NCI-H774 (cell line): ENCODE results near the gene SKA3.
"Not testable (repeated sequence)": the region's sequence is repeated elsewhere in the genome, so short reads cannot be mapped to it uniquely, and the experiment has no call there.

Source experiments
- DNase-seq: peaks from one replicate; lab custom pipeline; 2025; lab: John Stamatoyannopoulos, UW

SKA3 gene

DNA sequence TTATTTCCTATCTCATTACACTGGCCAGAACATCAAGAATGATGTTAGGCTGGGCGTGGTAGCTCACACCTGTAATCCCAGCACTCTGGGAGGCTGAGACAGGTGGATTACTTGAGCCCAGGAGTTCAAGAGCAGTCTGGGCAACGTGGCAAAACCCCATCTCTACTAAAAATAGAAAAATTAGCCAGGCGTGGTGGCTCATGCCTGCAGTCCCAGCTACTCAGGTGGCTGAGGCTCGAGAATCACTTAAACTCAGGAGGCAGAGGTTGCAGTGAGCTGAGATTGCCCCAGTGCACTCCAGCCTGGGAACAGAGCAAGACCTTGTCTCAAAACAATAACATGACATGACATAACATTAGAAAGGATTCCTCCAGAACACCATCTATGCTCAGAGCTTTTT is 10.7 kb downstream of the SKA3 start:
- not testable (repeated sequence) for DNase-seq

DNA sequence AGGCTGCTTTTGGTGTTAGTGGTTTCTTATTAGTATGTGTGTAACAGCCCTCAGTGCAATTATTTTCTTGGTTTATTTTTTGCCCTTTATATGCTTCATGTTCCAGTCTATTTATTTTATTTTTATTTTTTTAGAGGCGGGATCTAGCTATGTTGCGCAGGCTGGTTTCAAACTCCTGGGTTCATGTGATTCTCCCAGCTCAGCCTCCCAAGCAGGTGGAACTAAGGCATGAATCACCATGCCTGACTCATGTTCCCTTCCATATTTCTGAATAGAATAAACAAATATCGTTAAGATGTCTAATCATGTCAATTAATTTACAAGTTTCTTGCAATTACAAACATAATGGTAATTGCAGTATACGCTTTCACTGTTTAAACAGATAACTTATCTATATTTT is 11.7 kb downstream of the SKA3 start:
- DNase-seq, result no peak

DNA sequence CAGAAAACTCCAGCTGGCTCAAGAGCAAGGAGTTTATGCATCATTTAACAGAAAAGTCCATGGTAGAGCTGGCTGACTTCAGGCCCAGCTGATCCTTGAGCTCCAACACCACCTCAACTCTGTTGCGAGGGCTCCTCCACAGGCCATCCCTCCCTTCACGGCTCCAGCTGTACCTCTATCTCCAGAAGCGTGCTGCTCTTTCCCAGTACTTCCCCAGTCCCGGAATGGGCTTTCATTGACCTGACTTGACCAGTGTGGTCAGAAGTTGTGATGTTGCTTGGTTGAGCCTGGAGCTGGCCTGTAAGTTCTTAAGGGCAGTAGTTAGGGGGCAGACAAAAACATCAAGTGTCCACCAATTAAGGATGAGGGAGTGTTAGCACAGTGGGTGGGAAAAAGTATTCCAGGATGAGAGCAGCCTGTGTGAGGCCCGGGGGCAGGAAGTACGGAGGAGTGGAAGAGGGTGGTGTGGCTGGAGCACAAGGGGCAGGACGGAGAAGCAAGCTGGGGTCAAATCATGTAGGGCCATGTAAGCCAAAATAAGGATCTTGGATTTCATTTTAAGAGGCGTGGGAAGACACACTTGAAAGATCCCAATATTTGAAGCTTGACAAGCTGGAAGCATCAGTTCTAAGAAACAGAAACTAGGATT is 24.0 kb downstream of the SKA3 start:
- no peak for DNase-seq

DNA sequence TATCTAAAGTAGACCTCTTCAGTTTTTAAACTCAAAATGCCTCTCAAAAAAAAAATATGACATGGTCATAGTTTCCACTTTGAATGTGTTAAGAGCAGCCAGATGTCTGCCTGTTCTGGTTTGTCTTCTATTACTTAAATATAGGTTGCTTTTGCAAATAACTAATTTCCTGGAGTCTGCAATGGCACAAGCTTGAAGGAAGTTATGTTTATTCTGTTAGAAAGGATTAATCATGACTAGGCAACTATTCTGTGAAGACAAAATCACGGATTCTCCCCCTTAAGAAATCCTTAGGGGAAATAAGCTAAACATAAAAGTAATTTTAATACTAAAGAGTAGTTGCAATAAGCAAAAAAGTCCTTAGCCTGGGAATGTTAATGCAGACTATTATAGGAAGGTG is 26.3 kb downstream of the SKA3 start:
- DNase-seq, result no peak

DNA sequence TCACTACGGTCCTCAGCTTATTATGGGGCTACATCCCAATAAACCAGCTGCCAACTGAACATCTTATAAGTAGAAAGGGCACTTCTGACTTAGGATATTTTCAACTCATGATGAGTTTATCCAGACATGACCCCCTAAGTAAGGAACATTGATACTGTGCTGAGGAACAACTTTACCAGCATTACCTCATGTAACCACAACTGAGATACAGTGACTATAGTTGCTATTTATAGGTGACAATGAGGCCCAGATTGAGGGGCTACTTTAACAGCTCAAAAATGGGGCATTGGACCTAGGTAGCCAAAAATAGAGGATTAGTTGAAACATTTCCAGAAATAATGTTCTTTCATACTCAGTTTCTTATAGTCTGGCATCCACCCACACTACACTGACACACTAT is 26.8 kb downstream of the SKA3 start:
- no peak for DNase-seq

DNA sequence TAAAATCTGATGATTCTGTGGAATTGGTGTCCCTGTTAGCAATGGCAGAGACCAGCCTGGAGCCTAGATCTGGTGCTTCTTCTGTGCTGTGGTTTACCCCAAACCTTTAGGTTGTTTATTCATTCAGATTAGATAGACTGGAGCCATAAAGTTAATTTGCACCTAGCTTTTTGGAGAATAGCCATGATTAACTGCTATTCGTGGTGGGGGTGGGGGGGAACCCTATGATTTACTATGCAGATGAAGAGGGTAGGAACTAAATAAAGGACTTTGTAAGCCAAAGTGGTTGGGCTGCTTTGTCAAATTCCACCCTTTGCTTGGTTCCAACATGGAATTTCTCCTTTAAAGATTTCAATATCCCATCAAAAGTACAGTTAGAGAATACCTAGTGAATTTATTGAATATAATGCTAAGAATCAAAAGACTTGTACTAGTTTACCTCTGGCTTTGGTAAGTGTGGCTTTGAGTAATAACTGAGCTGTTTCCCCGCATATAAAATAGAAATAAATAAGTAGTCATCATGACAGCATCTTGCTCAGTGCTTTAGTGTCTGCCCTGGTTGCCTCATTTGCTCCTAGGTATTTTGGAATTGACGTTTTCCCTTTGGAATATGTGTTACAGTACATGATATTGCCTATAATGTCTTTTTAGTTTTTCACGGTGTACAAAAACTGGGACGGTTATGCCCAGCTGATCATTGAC is 27.6 kb downstream of the SKA3 start:
- no peak for DNase-seq

DNA sequence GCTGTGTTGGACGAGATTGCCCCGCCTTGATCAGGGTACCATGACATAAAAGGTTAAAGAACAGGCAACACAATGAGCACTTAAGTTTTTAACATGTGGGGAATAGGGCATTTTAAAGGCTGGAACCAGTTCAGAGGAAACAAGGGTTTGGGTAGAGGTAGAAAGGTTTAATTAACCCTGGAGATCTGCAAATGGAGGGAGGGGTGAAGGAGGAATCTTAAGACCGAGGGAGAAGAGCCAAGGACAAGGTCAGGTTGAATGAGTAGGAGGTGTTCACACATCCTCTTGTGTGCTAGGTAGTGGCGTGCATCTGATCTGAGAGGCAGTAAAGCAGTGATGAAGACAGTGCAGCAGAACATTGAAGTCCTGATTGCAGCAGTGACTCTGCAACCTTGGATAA is 28.5 kb downstream of the SKA3 start:
- DNase-seq, result no peak

DNA sequence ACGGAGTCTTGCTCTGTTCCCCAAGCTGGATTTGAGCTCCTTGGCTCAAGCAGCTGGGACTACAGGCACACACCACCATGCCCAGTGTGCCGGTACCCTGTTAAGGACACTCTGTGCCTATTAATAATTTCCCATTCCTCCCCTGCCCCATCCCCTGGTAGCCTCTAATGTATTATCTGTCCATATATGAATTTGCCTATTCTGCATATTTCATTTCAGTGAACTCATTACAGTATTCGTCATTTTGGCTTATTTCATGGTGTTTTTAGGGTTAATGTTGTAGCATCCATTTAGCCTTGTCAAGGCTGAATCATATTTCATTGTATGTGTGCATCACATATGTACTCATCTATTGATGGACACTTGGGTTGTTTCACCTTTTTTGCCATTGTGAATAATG is 33.6 kb downstream of the SKA3 start:
- DNase-seq, result no peak

DNA sequence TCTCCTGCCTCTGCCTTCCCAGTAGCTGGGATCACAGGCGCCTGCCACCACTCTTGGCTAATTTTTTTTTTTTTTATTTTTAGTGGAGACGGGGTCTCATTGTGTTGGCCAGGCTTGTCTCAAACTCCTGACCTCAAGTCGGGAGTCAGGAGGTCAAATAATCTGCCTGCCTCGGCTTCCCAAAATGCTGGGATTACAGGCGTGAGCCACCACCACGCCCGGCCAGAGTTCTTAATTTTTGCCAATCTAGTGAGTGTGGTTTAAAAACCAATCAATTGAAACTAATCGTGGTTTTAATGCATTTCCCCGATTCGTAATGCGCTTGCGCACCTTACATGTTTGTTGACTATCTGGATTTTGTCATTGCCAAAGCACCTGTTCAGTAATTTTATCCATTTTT is 37.0 kb downstream of the SKA3 start:
- no peak for DNase-seq

DNA sequence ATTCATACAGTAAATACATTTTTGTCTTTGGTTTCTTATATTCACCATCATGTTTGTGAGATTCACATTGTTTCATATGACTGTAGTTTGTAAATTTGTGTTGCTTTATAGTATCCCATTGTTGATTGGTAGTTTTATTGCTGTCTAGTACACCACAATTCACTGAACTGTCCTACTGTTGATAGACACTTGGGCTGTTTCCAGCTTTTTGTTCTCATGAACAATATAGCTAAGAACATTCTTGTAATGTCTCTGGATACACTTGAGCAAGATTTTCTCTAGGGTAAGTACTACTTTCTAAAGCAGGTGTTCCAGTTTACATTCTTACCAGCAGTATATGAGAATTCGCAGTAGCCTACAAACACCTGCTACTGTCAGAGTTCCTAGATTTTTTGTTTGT is 37.8 kb downstream of the SKA3 start:
- no peak for DNase-seq

DNA sequence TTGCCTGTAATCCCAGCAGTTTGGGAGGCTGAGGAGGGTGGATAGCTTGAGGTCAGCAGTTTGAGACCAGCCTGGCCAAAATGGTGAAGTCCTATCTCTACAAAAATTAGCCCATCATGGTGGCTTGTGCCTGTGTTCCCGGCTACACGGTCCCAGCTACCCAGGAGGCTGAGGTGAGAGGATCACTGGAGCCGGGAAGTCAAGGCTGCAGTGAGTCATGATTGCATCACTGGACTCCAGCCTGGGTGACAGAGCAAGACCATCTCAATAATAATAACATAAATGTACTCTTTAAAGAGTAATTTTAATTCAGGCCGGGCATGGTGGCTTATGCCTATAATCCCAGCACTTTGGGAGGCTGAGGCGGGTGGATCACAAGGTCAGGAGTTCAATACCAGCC is 38.7 kb downstream of the SKA3 start:
- no peak for DNase-seq

DNA sequence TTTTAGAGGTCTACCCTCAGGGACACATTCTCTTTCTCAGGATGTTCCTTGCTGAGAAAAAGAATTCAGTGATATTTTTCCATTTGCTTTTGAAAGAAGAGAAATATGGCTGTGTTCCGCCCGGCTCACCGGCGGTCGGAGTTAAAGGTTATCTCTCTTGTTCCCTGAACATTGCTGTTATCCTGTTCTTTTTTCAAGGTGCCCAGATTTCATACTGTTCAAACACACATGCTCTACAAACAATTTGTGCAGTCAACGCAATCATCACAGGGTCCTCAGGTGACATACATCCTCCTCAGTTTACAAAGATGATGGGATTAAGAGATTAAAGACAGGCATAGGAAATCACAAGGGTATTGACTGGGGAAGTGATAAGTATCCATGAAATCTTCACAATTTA is 40.5 kb downstream of the SKA3 start:
- not testable (repeated sequence) for DNase-seq

DNA sequence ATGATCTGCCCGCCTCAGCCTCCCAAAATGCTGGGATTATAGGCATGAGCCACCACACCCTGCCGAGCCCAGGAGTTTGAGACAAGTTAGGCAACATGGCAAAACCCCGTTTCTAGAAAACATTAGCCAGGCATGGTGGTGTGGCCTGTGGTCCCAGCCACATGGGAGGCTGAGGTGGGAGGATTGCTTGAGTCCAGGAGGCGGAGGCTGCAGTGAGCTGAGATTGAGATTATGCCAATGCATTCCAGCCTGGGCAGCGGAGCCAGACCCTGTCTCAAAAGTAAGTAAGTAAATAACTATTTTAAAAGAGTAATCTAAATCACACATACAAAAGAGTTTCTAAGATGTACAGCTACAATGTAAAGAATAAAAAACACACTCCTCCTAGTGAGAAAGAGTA is 41.9 kb downstream of the SKA3 start:
- no peak for DNase-seq

DNA sequence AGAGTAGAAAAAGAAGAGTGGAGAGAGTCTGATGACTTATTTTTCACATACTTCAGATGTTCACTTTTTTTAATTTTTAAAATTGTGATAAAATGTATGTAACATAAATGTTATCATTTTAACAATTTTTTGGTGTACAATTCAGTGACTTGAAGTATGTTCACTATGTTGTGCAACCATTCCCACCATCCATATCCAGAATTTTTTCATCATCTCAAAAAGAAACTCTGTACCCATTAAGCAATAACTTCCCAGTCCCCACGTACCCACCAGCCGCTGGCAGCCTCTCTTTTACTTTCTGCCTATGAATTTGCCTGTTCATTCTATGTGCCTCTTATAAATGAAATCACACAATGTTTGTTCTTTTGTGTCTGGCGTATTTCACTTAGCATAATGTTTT is 43.3 kb downstream of the SKA3 start:
- no peak for DNase-seq

DNA sequence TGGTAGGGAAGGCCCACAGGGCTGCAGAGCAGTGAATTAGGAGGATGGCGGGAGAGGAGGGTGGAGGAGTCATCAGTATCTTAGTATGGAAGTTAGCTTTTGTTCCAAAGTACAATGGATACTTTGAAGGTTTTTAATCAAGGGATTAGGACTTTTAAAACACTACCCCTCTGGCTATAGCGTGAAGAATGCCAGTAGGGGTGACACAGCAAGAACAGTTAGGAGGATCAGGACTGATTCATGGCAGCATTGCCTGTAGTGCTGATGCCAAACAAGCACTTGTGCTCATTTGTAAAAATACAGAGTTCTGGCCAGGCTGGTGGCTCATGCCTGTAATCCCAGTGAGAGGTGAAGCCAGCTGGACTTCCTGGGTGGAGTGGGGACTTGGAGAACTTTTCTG is 46.2 kb downstream of the SKA3 start:
- no peak for DNase-seq

DNA sequence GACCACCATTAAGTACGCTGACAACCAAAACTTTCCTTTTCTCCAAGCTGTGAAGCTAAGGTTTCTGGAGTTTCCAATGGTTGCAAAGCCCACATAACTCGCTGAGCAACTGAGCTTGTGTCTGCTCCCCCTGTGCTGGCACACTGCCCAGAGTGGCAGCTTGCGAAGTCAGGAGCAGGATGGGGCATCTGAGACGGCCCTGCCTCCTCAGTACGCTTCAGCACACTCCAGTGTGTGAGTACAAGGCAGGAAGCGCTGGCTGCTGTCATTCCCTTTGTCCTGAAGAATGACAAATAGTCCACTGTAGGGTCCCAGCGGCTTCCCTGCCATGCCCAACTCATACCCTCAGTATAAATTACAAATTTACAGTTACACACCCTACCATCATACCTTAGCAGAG is 51.5 kb downstream of the SKA3 start:
- DNase-seq, result peak; percentile 27

DNA sequence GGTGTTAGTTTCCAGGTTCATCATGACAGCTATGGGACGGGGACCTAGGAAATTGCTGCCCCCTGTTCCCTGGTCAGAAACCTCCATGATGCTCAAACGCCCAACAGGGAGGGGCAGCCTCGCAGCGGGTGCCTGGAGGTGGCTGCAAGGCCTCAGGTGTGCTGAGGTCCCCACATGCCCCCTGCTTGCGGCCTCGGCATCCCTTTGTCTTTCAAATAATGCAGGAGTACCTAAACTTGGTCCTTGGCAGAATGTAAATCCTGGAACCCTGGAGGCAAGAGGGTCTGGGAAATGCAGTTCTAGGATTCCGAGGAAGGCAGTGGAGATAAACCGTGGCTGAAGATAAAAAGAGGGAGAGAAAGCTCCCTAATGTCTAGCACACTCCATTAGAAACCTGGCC is 52.4 kb downstream of the SKA3 start:
- DNase-seq, result no peak

DNA sequence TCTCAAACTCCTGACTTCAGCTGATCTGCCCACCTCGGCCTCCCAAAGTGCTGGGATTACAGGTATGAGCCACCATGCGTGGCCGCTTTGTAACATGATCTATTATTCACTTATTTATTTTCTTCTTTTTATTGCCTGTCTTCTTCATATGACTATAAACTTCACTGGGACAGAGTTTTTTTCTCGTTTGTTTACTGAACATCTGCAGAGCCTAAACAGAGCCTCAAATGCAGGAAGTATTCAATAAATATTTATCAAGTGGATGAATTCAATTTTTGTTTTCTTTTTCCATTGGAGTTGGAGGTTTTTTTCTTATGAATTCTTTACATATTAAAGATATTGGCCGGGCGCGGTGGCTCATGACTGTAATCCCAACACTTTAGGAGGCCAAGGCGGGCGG is 54.7 kb downstream of the SKA3 start:
- no peak for DNase-seq

DNA sequence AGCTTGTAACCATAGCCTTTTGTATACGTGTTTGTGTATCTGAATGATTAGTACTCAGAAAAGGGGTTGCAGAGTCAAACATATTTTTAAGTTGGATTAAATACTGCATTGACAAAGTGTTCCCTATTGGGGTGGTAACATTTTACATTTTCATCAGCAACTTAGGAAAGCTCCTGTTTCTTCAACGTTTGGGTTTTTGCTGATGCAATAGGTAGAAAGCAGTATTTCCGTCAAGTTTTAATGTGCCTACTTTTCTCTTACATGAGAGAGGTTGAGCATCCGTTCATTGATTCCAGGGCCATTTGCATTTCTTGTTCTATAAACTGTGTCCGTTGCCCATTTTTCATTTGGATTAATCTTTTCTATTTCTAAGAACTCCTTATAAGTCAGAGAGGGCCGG is 56.2 kb downstream of the SKA3 start:
- no peak for DNase-seq

DNA sequence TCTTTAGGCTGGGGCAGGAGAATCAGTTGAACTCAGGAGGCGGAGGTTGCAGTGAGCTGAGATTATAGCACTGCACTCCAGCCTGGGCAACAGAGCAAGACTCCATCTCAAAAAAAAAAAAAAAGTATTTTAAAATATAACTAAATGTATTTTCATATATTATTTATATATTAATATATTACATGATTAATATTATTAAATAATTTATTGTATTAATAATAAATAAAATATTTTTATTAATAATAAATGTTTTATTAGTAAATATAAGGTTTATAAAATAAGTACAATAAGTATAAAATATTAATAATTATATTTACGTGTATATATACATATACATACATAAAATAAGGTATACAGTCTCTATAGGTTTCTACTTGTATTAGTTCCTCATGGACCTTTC is 56.8 kb downstream of the SKA3 start:
- no peak for DNase-seq

DNA sequence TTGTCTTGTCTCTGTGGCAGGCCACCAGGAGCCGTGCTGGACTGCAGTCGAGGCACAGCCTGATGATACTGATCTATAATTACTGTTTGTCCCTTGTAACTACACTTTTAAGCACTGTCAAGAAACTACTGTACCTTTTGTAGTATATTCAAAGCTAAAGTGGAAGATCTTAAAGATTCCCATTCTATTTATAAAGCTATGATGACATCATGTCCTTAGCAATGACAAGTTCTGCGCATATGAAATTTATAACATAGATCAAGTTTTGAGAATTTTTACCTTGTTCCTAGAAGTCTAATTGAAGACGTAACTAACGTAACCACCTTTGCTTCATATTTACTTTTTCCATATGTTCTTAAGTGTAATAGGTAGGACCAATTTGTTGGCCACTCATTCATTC is 58.2 kb downstream of the SKA3 start:
- DNase-seq, result no peak

DNA sequence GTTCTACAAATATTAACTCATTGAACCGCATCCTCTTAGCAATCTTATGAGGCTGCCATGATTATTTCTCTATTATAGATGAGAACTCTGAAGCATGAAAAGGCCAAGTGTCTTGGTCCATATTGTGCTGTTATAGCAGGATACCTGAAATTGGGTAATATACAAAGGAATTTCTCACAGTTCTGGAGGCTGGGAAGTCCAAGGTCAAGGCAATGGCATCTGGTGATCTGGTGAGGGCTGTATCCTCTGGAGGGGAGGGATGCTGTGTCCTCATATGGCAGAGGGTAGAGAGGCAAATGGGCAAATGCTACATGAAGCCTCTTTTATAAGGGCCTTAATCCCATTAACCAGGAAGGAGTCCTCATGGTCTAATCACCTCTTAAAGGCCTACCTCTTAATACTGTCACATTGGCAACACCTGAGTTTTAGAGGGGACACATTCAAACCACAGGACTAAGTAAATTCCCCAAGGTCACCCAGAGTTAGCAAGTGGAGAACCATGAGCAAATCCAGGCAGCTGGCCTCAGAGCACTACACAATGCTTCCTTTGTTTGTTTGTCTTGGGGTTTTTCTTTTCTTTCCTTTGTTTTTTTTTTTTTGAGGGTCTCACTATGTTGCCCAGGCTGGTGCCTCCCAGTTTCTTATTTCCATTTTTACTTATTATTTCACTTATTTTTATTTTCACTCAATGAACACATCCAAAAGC is 59.1 kb downstream of the SKA3 start:
- no peak for DNase-seq

DNA sequence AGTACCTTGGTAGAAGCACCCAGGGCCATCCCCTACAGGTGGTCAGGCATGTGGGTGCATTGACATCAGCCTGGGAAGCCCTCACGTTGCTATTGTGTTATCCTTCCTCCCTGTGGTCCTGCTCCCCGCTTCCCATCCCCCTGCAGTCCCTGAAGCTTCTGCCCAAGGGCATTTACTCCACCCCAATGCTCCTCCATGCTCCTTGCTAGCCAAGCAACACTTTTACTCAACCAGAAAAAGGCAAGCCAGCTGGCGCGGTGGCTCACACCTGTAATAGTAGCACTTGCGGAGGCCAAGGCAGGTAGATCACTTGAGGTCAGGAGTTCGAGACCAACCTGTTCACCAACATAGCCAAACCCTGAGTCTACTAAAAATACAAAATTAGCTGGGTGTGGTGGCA is 60.2 kb downstream of the SKA3 start:
- no peak for DNase-seq

DNA sequence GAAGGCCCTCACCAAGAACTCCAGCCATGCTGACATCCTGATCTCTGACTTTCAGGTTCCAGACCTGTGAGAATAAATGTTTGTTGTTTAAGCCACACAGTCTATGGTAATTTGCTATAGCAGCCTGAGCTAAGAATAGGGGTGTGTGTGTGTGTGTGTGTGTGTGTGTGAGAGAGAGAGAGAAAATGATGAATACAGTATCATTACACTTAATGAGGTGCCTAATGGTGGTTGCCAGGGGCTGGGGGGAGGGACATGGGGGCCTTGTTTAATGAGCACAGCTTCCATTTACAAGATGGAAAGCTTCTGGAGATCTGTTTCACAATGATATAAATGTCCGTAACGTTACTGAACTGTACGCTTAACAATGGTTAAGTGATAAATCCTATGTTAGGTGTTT is 61.1 kb downstream of the SKA3 start:
- no peak for DNase-seq
